HCEC 1CT (cell line): Measurements from ENCODE around the gene C18orf63.

Experiments
- DNase-seq: peaks from one replicate; pipeline ENCODE4 v3.0.0-alpha.2; 2017

The C18orf63 gene

DNA sequence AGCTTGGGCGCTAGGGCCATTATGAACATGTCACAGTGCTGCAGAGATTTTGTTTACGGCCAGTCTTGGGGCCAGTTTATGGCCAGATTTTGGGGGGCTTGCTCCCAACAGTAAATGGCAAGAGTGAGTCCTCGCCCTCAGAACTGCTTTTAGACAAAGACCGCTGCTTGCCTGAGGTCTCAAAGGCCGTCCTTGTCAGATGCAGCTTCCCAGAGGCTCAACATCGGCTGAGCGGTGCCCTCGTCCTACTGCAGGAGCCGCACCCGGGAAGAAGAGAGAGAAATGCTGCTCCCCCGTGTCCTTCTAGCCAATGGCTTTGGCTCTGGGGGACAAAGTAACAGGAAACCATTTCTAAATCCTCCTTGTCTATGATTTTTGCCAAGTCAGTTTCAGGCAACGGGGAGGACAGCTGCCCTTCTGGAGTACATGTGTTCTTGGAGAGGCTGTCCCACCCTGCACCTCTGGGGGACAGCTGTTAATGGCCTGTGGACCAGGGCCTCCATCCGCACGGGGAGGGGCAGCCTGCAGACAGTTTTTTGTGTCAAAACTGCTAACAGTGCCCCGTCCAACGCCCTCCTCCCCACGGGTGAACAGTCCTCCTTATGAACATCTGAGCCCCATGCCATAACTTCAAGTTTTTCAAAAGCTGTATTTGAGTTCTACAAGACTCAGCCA, 66.1 kb downstream of the C18orf63 start:
- no peak for DNase-seq

DNA sequence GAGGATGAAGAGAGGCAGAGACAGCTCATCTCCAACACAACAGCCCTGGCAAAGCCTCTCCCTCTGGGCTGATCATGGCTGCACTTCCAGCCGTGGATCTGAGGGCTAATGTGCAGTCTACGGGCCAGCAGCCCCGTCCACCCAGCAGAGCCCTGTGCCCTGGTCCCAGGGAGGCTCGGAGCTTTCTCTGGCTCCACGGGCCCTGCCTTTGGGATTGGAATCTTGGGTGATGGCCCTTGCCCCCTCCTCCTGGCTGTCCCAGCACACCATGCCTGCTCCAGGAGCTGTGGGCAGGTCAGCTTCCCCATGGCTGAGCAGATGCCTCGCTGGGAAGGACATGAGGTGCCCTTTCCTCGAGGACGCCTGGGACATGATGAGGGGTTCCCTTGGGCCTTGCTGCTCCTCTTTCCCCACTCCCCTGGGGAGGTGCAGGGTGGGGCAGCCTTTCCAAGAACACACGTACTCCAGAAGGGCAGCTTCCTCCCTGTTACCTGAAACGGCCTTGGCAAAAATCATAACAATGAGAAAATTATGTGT, 66.9 kb downstream of the C18orf63 start:
- no peak for DNase-seq

DNA sequence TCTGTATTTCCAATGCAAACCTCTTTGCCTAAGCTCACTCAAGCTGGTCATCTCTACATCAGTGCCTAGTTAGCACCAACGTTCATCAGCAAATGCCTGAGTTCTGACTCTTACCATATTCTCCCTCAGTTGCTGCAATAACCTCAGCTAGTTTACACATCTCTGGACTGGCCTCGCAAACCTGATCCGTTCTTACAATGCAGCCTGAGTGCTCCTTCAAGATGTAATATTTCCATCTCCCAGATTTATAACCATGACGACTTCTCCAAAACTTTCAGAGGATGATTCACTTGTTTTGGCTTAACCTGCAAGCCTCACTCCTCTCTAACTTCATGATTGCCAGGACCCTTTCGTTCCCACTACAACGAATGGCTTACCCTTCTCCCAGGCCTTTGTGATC, 71.7 kb downstream of the C18orf63 start:
- DNase-seq: no peak

DNA sequence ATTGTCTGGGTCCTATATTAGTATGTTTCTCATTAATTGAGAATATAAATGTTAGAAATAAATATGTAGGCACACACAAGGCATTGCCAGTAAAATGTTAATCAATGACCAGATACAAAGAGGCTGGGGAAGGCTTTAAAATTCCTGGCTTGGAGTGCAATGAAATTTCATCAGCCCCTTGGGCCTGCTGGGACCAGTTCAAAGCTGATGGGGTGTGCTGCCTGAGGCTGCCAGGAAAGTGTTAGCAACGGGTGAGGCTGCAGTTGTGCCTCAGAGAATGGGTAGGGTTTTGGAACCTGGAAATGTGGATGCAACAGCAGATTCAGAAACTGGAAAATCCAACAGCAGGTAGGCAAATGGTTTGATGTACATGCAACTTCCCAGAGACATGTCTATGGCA, 72.6 kb downstream of the C18orf63 start:
- DNase-seq: no peak

DNA sequence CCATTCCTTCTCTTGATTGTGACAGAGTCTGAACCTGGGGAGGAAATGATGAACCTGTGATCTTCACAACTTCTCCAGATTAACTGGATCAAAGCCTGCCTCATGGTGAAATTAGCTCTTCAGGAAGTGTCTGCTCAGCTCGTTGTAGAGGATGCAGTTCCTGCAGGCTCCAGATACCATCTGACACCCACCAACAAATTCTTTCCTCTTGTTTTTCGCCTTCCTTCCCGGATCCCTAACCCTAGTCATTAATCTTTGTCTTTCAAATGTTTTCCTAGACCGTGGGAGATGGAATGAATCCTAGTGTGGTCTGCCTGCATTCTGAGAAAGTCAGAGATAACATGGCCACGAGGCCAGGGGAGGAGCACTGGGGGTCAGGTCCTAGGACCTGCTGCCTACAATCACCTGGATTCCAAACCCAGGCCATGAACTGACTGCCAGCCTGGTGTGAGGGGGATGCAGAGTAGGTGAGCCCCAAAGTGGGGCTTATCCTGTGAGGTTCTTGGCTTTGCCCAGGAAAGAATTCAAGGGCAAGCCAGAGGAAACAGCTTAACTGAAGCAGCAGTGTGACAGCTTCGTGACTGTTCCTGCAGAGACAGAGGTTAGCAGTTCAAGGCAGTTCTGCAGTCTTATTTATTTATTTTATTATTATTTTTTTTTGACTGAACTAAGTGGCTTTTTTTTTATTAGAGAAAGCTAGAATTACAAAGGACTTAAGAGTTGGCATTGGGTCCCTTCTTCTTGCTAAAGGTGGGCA, 73.7 kb downstream of the C18orf63 start:
- DNase-seq: no peak

DNA sequence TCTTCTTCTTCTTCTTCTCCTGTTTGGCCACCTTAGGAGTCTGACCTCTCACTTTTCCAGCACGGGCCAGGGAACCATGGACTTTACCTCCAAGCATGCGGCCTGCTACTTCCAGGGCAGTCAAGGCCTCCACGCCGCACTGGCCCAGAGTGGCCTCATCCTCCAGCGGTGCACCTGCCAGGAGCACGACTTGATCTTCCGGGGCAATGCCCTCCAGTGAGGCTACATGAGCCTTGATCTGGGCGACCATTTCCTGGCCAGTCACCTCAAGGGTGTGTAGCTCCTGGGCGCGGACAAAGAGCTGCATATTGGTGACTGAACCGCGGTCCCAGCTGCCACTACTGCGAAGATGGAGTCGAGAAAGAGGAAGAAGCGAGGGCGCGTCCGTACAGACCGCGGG, 74.4 kb downstream of the C18orf63 start:
- no peak for DNase-seq

DNA sequence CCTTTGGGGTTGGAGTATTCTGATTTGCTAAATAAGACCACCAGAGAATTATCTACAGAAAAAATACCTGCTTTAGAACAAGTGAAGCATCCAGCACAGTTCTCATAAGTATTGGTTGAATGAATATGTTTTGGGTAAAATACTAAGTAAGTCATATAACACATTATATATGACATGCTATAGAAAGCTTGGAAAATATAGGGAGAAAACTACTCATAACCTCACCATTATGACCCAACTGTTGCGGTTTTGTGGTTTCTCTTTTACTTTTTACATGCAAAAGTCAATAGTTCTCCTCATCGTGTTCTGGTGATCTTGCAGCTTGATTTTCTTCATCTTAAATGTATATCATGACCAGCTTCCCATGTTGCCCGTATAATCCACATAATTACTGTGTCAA, 75.3 kb downstream of the C18orf63 start:
- DNase-seq: no peak

DNA sequence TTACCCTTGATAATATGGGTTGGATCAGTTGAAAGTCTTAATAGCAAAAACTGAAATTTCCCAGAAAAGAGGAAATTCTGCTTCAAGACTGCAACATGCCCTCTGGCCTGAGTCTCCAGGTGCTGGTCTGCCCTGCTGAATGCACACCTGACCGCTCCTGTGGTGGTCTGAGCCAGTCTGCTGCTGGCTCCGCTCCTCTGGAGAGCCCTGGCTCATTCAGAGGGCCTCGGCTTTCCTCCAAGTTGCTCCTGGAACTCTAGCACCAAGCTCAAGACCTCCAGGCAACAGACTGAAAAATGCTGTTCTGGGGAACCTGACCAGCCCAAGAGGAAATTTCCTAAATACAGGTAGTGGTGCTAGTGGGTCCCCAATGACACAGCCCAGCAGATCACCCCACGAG, 76.7 kb downstream of the C18orf63 start:
- no peak for DNase-seq

DNA sequence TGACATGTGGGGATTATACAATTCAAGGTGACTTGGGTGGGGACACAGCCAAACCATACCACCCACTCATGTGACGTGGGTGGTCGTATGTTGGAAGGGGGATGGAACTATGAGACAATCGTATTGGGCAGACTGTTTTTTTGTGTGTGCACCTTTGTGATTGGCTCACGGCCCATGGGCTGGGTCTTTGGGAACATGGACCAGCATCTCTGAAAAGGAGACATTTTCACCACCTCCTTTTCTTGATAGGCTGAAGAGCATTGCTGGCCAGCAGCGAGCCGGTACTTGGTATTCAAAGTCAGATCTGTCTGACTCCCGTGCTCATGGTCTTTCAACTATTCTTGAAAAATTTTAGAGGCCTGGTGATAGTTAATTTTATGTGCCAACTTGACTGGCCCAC, 79.4 kb downstream of the C18orf63 start:
- no peak for DNase-seq

DNA sequence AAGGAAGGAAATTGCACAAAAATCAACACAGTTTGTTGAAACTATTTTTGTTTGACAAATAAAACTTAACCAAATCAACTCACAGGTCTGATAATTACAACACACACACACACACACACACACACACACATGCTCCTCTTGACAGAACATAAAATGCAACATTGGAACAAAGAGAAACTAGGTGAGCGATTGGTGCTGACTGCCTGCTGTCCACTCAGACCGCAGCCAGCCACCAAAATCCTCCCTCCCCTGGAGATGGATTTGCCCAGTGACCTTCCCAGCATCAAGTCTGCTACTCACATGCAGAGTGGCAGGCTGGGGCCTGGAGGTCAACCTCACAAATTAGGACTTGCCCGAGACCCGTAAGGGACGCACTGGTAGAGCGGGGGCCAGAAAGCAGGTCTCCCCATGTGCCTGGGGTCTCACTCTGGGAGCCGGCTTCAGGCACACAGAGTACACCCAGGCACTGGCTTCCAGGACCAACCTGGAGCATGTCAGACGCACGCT, 80.1 kb downstream of the C18orf63 start:
- no peak for DNase-seq

DNA sequence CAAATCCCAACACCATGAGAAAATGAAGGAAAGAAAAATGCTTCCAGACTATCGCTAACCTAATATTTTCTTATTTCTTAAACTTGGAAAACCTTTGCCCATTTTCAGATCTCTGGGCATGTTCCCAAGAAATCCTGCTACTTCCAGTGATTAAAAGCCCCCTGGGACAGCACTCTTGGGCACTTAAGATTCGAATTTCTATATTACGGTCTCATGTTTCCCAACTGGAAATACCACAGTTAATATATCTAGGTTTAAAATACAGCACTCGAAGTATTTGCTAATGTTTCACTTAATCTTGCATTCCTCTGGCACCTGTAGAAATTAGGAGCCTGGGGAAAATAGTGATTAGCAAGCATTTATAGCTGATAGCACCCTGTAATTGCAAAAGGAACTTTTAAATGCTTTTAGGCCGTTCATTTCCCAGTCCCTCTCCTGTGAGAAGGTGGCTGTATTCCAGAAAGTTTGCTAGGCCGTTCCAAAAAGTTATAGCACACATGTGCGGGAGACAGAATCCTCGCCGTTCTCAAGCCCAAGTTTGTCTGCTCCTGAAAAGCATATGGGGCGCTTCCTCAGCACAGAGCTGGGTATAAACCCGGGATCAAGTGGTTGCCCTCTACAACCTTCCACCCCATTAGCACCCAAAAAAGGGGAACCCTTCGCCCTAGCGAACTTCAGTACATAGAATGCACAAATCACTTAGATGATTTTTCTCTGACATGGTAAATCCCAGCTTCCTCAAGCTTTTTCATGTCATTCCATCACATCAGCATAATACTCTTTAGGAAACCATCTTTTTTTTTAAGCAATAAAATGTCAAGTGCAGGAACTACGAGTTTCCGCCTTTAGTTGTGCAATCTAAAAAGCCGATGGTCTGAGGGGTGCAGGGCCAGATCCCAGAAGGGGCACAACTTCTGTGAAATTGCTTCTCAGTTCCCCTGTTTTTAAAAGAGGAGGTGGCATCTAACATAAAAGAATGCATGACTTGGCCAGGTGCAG, 80.8 kb downstream of the C18orf63 start:
- no peak for DNase-seq

DNA sequence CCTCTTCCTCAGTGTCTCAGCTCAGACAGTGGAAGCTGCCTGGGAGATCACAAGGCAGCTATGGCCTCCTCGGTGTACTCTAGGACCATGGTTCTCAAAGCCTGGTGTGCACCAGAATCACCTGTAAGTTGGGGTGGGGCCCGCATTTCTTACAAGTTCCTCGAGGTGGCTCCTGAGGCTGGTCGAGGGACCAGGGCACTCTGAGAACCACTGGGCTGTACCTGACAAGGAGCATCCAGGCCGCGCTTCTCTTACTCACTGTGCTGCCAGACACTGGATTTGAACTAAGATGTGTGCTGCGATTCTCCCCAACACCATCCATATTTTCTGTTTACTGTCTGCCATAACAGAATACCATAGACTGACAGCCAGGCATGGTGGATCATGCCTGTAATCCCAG, 81.9 kb downstream of the C18orf63 start:
- no peak for DNase-seq

DNA sequence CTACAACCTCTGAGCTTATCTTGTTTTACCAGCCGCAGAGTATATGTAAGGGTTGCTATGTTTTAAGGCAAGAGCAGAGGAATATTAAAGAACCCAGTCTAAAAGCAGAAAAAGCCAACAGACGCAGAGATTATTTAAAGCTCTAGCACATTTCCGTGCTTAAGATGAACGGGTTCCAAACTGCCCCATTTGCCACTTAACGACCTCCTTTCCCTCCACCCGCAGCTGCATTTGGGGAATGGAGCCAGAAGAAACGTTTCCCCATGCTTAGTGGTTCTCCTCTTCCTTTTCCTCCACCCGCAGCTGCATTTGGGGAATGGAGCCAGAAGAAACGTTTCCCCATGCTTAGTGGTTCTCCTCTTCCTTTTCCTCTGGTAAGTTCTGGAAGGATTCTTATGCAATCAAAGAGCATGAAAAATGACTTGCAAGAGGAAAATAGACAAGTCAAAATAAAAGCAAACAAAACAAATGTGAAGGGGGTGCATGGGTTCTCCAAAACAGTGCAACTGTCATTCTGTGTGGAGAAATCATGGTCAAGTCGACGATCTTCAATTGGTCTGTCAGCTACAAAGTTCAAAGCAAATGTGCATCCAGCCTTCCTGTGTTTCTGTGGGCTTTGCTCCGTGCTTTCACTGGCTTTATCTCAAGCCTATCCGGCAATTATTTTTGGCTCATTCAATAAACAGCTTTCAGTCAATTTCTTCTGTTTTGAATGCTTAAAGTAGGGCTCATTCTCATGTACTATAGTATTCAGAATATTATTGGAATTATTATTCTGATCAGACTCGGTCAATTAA, 83.7 kb downstream of the C18orf63 start:
- no peak for DNase-seq

DNA sequence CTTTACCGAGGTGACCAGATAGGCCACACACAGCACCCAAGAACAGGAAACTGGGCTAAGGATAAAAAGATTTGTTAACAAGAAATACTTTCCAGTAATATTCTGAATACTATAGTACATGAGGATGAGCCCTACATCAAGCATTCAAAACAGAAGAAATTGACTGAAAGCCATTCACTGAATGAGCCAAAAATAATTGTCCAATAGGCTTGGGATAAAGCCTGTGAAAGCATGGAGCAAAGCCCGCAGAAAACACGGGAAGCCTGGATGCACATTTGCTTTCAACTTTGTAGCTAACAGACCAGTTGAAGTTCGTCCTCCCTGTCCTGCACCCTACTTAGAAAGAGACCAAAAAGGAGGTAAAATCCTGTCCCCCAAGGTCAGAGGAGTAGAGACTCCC, 85.2 kb downstream of the C18orf63 start:
- no peak for DNase-seq

DNA sequence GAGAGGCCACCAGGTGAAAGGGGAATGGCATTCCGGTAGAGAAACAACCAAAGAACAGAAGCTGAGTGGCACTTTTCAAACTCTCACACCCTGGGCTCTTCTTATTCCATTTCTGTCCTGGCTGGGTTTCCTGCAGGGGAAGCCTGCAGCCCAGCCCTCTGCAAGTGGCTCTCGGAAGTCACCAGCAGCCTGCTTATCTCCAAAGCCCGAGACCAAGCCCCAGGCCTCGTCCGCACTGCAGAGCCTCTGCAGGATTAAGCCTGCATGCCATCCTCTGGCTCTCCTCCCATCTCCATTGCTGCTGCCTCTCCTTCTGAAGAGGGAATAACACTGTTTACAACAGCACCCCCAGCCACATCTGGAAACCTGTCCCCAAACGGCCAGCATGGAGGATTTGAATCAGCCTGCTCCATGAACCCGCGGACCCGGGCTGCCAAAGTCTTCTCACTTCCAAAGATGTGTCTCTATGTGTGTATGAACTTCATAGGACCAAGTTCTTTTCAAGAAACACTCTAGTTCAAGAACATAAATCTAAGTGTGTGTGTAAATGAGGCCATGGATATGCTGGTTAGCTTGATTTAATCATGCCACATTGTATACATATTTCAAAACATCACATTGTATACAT, 87.3 kb downstream of the C18orf63 start:
- no peak for DNase-seq

DNA sequence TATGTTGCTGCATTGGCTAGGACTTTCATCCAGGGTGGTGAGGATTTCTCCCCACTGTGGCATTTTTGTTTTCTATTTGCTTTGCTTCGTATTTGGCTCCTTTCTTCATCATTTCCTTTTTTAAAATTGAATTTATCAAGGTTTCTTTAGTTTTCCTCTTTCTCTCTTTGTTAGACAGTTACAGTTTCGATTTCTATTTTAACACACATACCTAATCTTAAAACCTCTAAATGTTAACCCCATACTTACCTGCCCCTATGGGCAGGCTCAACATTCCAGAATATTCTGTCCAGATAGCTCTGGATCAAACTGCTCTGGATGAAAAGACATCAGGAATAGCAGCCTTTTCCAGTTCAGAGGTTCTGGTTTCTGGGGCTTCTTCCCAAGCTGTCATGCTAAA, 92.2 kb downstream of the C18orf63 start:
- DNase-seq: no peak
